Effector memory CD4-positive, alpha-beta T cell (primary cell): ENCODE results near the gene COL25A1.

Source experiments
- DNase-seq, 3 donors: peaks; one replicate each; pipeline ENCODE4 v3.0.0-alpha.2; 2020
- H3K27ac ChIP-seq: 2 replicates; pipeline ENCODE4 v1.7.0; 2013; ENCODE audit warnings: mild to moderate bottlenecking, low read length, moderate library complexity; ENCODE audit not compliant: insufficient read depth, poor library complexity, severe bottlenecking
- H3K27me3 ChIP-seq: replicated peaks from 2 replicates; pipeline ENCODE4 v1.7.0; 2013; ENCODE audit warnings: mild to moderate bottlenecking, low read length; ENCODE audit not compliant: insufficient read depth, control insufficient read depth, poor library complexity, severe bottlenecking
- H3K36me3 ChIP-seq: 2 replicates; pipeline ENCODE4 v1.7.0; 2013; ENCODE audit warnings: mild to moderate bottlenecking, low read length, moderate library complexity; ENCODE audit not compliant: control insufficient read depth, insufficient read depth
- H3K4me1 ChIP-seq: 2 replicates; pipeline ENCODE4 v1.7.0; 2013; ENCODE audit warnings: low read length, mild to moderate bottlenecking; ENCODE audit not compliant: control insufficient read depth, insufficient read depth, poor library complexity, severe bottlenecking
- H3K4me3 ChIP-seq: 2 replicates; pipeline ENCODE4 v1.7.0; 2013; ENCODE audit warnings: low read length, low read depth, mild to moderate bottlenecking; ENCODE audit not compliant: insufficient read depth, poor library complexity, severe bottlenecking
- H3K9me3 ChIP-seq: 2 replicates; pipeline ENCODE4 v1.7.0; 2013; ENCODE audit warnings: mild to moderate bottlenecking, low read length, moderate library complexity; ENCODE audit not compliant: control insufficient read depth

COL25A1 gene

DNA sequence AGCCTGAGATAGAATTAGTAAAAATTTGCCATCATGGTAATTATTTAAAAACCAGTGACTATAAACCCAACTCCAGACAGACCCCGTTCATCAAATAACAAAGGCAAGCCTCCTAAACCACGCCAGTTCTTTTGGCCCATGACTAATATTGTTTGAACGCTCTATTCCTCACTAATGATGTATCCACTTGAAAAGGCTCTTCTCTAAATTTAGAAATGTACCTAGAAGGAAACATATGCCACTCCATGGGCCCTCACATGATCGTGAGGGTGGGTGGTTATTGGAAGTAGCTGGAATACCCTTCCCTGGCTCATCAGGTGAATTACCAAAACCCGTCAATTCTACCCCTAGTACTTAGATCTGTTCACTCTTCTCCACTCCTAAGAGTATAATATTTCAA, 249.2 kb downstream of the COL25A1 start:
- DNase-seq, result no peak
- H3K27me3 ChIP-seq, result no peaks in the 10 kb centered on the region
- H3K36me3 ChIP-seq, result no peaks in the 10 kb centered on the region
- no peak overlapping the region for H3K27ac ChIP-seq
- no peaks in the 10 kb centered on the region for H3K4me1 ChIP-seq
- H3K9me3 ChIP-seq, result no peaks in the 10 kb centered on the region
- no peak overlapping the region for H3K4me3 ChIP-seq

DNA sequence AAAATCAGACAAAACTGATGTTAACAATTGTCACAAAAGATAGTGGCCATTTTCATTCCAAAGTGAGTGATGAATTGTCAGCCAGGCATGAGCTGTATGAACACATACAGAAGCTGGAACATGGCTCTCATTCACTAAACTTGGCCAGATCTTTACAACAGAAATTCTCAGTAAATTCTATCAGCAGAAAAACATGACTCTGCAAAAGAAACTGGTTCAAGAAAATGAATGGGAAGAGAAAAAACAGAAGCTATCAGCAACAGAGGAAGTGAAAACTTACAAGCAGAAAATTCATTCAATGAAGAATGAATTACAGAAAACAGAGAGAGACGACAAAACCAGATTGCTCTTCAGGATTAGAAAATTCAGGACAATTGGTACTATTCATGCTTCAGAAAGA, 249.6 kb downstream of the COL25A1 start:
- DNase-seq, result no peak
- no peak overlapping the region for H3K27ac ChIP-seq

DNA sequence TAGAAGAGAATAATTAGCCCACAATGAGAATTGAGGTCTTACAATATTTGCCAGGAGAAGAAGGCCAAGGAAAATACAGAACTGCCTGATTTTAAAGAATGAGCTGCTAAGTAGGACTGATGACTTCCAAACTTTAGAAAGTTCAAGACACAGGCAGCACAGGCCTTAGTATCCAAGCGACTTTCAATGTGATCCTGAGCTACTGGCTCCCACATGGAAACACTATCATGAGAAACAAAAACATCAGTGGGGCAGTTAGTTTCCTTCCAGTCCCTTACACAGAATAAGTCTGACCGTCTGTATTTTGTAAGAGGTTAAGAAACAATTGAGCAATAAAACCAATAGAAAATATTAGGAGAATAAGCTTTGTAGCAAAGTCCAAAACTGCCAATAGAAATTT, 251.4 kb downstream of the COL25A1 start:
- no peak overlapping the region for H3K27ac ChIP-seq
- DNase-seq, result no peak
- H3K9me3 ChIP-seq, result no peaks in the 10 kb centered on the region
- no peaks in the 10 kb centered on the region for H3K4me1 ChIP-seq
- no peak overlapping the region for H3K4me3 ChIP-seq
- H3K27me3 ChIP-seq, result no peaks in the 10 kb centered on the region
- H3K36me3 ChIP-seq, result no peaks in the 10 kb centered on the region

More for the DNA sequence above, 249.6 kb downstream of the COL25A1 start:
- Histone ChIP-seq H3K4me3 (no peak overlapping the region), H3K9me3 (no peaks in the 10 kb centered on the region), H3K4me1 (no peaks in the 10 kb centered on the region), H3K27me3 (no peaks in the 10 kb centered on the region), H3K36me3 (no peaks in the 10 kb centered on the region)

- DNase-seq, result no peak
- Histone ChIP-seq H3K27ac (no peak overlapping the region), H3K27me3 (no peaks in the 10 kb centered on the region), H3K4me3 (no peak overlapping the region), H3K4me1 (no peaks in the 10 kb centered on the region), H3K36me3 (no peaks in the 10 kb centered on the region), H3K9me3 (no peaks in the 10 kb centered on the region)
Observed at GRCh38 chr4:109049926-109050325, 252.5 kb downstream of the COL25A1 start.

GRCh38 chr4:109046471-109047201, 255.8 kb downstream of the COL25A1 start:
- Histone ChIP-seq H3K4me3 (no peak overlapping the region), H3K4me1 (no peaks in the 10 kb centered on the region), H3K27ac (no peak overlapping the region), H3K36me3 (no peaks in the 10 kb centered on the region), H3K9me3 (no peaks in the 10 kb centered on the region), H3K27me3 (no peaks in the 10 kb centered on the region)
- DNase-seq, result no peak

DNA sequence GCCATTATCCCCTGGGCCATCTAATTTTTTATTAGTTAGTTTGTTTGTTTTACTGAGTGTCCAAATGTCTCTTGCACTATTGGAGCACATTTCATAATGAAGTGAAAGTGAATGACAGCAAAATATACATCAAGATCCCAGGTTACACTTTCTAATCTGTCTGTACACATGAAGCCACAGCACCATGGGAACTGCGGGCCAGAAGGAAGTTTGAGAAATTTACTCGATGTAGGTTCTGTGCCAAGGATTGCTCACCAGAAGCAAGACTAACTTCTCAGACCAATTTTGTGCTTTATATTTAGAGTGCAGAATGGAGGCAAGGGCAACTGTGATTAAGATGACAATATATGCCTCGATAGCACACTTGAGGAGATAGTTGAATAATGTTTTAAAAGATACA, 258.0 kb downstream of the COL25A1 start:
- H3K27me3 ChIP-seq, result no peaks in the 10 kb centered on the region
- no peak overlapping the region for H3K27ac ChIP-seq
- no peaks in the 10 kb centered on the region for H3K4me1 ChIP-seq
- DNase-seq, result no peak
- no peak overlapping the region for H3K4me3 ChIP-seq
- H3K36me3 ChIP-seq, result no peaks in the 10 kb centered on the region
- H3K9me3 ChIP-seq, result no peaks in the 10 kb centered on the region

- DNase-seq, result no peak
- Histone ChIP-seq H3K27me3 (no peaks in the 10 kb centered on the region), H3K27ac (no peak overlapping the region), H3K9me3 (no peaks in the 10 kb centered on the region), H3K36me3 (no peaks in the 10 kb centered on the region), H3K4me1 (no peaks in the 10 kb centered on the region), H3K4me3 (no peak overlapping the region)
Observed at GRCh38 chr4:109043286-109043685, 259.2 kb downstream of the COL25A1 start.

GRCh38 chr4:109041463-109042360, 260.7 kb downstream of the COL25A1 start:
- Histone ChIP-seq H3K9me3 (no peaks in the 10 kb centered on the region), H3K27me3 (no peaks in the 10 kb centered on the region), H3K4me3 (no peak overlapping the region), H3K36me3 (no peaks in the 10 kb centered on the region), H3K27ac (no peak overlapping the region), H3K4me1 (no peaks in the 10 kb centered on the region)
- DNase-seq, result no peak

DNA sequence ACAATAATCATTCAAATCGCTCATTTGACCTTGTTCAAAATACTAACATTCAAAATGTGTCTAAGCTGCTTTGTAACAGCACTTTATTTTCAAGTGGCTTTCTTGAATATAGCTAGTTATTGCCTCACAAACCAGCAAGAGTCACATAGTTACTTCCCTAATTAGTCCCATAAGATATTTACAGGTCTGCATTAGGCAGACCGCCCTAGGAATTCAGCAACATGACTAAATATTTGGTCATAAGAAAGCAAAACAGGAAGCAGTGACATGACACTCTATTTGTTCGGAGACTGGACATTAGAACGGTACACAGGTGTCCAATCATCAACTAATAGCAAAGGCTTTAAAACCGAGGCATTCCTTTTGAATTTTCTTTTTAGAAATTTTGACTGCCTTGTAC, 262.0 kb downstream of the COL25A1 start:
- H3K27ac ChIP-seq, result no peak overlapping the region
- DNase-seq, result no peak
- no peak overlapping the region for H3K4me3 ChIP-seq
- H3K4me1 ChIP-seq, result no peaks in the 10 kb centered on the region
- no peaks in the 10 kb centered on the region for H3K9me3 ChIP-seq
- no peaks in the 10 kb centered on the region for H3K36me3 ChIP-seq
- no peaks in the 10 kb centered on the region for H3K27me3 ChIP-seq

GRCh38 chr4:109037026-109037425, 265.4 kb downstream of the COL25A1 start:
- Histone ChIP-seq H3K27me3 (no peaks in the 10 kb centered on the region), H3K4me3 (no peak overlapping the region), H3K27ac (no peak overlapping the region), H3K36me3 (no peaks in the 10 kb centered on the region), H3K4me1 (no peaks in the 10 kb centered on the region), H3K9me3 (no peaks in the 10 kb centered on the region)
- DNase-seq, result no peak
